GM12892 (cell line): Measurements from ENCODE around the gene ARSD.

Experiments used
- POLR2A ChIP-seq: IDR thresholded peaks from 2 replicates; pipeline ENCODE4 v1.6.1; 2011; ENCODE audit warnings: low read depth, low read length, control low read depth
- POLR2AphosphoS5 ChIP-seq: IDR thresholded peaks from 2 replicates; pipeline ENCODE4 v1.6.1; 2011; ENCODE audit warnings: low read depth, low read length, control low read depth
- TAF1 ChIP-seq: IDR thresholded peaks from 2 replicates; pipeline ENCODE4 v1.6.1; 2011; ENCODE audit warnings: low read depth, mild to moderate bottlenecking, control low read depth, low read length, borderline replicate concordance

DNA sequence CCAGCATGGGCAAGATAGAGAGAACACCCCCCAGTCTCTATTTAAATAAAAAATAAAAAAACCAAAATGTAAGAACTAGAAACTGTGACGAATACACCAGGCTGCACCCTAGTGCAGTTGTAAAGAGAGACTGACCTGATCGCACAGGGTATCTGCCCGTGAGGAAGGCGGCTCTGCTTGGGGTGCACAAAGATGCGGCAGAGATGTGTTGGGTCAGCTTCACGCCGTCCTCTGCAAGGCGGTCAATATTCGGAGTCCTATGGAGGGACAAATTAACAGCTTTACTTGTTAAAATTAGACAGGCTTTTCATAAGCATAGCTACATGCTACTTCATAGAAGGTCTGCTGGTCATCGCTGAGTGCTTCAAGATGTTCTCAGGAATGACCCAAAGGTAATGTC is 26.1 kb upstream of the ARSD start:
- TF ChIP-seq POLR2A (no peak), POLR2AphosphoS5 (no peak), TAF1 (no peak)
